GM23338 (cell line): ENCODE data around the gene RAD23A.

Experiments
- CREB1 ChIP-seq: fragments of 250-450 bp; sonication (Bioruptor Pico); IDR thresholded peaks from 2 replicates; pipeline ENCODE4 v1.5.0; 2020; ENCODE audit warnings: low read depth, mild to moderate bottlenecking, moderate library complexity
- CTCF ChIP-seq, 2 experiments: fragments of 200-600 bp in 1 of 2; sonication (generic) in 1 of 2; conservative IDR thresholded peaks; 2 replicates each; pipeline versions ENCODE4 v1.5.1 to v1.6.1; 2016 to 2017; ENCODE audit warnings: antibody characterized with exemption in 2 of 2, low read depth in 2 of 2, mild to moderate bottlenecking in 2 of 2, moderate library complexity in 1 of 2
- ETS1 ChIP-seq: IDR thresholded peaks from 2 replicates; pipeline ENCODE4 v1.6.1; 2016; ENCODE audit warnings: antibody characterized with exemption
- EZH2 ChIP-seq: fragments of 200-600 bp; sonication (generic); IDR thresholded peaks from one replicate; pipeline ENCODE4 v1.8.0; 2017; ENCODE audit warnings: antibody characterized with exemption, mild to moderate bottlenecking, low read depth; ENCODE audit not compliant: unreplicated experiment
- EZH2phosphoT487 ChIP-seq: fragments of 200-600 bp; sonication (generic); IDR thresholded peaks from one replicate; pipeline ENCODE4 v1.8.1; 2018; ENCODE audit warnings: antibody characterized with exemption; ENCODE audit not compliant: unreplicated experiment
- JUNB ChIP-seq: IDR thresholded peaks from one replicate; pipeline ENCODE4 v1.6.1; 2016; ENCODE audit warnings: antibody characterized with exemption; ENCODE audit not compliant: unreplicated experiment
- NANOG ChIP-seq: IDR thresholded peaks from 2 replicates; pipeline ENCODE4 v1.6.1; 2016; ENCODE audit warnings: antibody characterized with exemption, borderline replicate concordance
- POLR2AphosphoS5 ChIP-seq: IDR thresholded peaks from 2 replicates; pipeline ENCODE4 v1.6.1; 2016; ENCODE audit warnings: antibody characterized with exemption, low read depth
- REST ChIP-seq: IDR thresholded peaks from one replicate; pipeline ENCODE4 v1.6.1; 2018; ENCODE audit warnings: antibody characterized with exemption; ENCODE audit not compliant: unreplicated experiment

- no peak for TF ChIP-seq EZH2
- TF ChIP-seq CTCF (conservative IDR thresholded peaks at IDR 0.05; ENCODE audit: low read depth in 2 of 2): no peak
- no peak for TF ChIP-seq EZH2phosphoT487
- peak; percentile 100 for TF ChIP-seq CREB1
- TF ChIP-seq POLR2AphosphoS5: peak; percentile 80
- TF ChIP-seq ETS1: peak; percentile 80
- no peak for TF ChIP-seq NANOG
- no peak for TF ChIP-seq REST
- no peak for TF ChIP-seq JUNB
Observed at GRCh38 chr19:12945479-12946091, at the start of gene RAD23A.
